Gastrocnemius medialis (tissue), 4 donors: Measurements from ENCODE around the gene COX4I2. TPM values are rescaled to one million over a fixed set of nuclear protein-coding genes. Genes with fewer than 3 reads are reported as not detected.
"Not testable (repeated sequence)": the region's sequence is repeated elsewhere in the genome, so short reads cannot be mapped to it uniquely, and the experiment has no call there.

ENCODE experiments used
- ATAC-seq, 2 donors: fragments of 150-250 bp; one replicate each; pipeline ENCODE4 v1.9.1; 2016
- DNase-seq, 2 donors: peaks; one replicate each; pipeline ENCODE4 v3.0.0-alpha.2; 2019
- H3K27ac ChIP-seq, 4 donors: fragments of 200-600 bp; sonication (generic); 1 replicate in 1 of 4; 2 replicates in 3 of 4; pipeline ENCODE4 v1.5.1; 2016 to 2018; ENCODE audit warnings: mild to moderate bottlenecking in 2 of 4, moderate library complexity in 1 of 4
- H3K27me3 ChIP-seq, 3 donors: fragments of 200-600 bp; sonication (generic) in 2 of 3; 1 replicate in 1 of 3; 2 replicates in 2 of 3; pipeline versions ENCODE4 v1.5.1 to v1.6.0; 2016 to 2019; ENCODE audit warnings: mild to moderate bottlenecking in 1 of 3, moderate library complexity in 1 of 3
- H3K36me3 ChIP-seq, 2 donors: fragments of 200-600 bp; sonication (generic) in 1 of 2; one replicate each; pipeline ENCODE4 v1.5.1; 2017 to 2018
- H3K4me1 ChIP-seq, 2 donors: fragments of 200-600 bp; sonication (generic) in 1 of 2; one replicate each; pipeline ENCODE4 v1.5.1; 2016 to 2017; ENCODE audit warnings: mild to moderate bottlenecking in 2 of 2
- H3K4me3 ChIP-seq, 4 donors: fragments of 200-600 bp; sonication (generic) in 3 of 4; 1 replicate in 1 of 4; 2 replicates in 3 of 4; pipeline ENCODE4 v1.5.1; 2016 to 2019; ENCODE audit warnings: mild to moderate bottlenecking in 2 of 4
- H3K9me3 ChIP-seq, 3 donors: fragments of 200-600 bp; sonication (generic) in 2 of 3; 1 replicate in 1 of 3; 2 replicates in 2 of 3; pipeline ENCODE4 v1.5.1; 2016 to 2019
- POLR2A ChIP-seq, 2 donors: fragments of 450-650 bp; IDR thresholded peaks; one replicate each; pipeline ENCODE4 v1.6.1; 2017; ENCODE audit warnings: antibody characterized with exemption in 2 of 2, mild to moderate bottlenecking in 2 of 2, moderate library complexity in 2 of 2
- in situ Hi-C, 4 donors: fragments of 200-750 bp; cut with MboI; loops; one replicate each; pipeline versions ENCODE4 v1.15.0 to v1.8.0; 2017; ENCODE audit warnings: low sequenced_read_pairs in 4 of 4
- intact Hi-C: fragments of 100-400 bp; cut with DNase I; formaldehyde crosslinking; loops from one replicate; pipeline ENCODE4 v1.15.1; 2023; ENCODE audit warnings: low total_unique reads
- total RNA-seq, 4 donors: library from RNA; depleted of rRNA; stranded (reverse); fragments of >200 nt; gene quantifications; one replicate each; pipeline versions ENCODE4 v1.1.0 to v1.2.3, GENCODE V29; 2016
- TF ChIP-seq, protein P1 (sequence below), 5 experiments: fragments of 450-650 bp in 3 of 5; fragments of 200-600 bp in 2 of 5; sonication (generic) in 2 of 5; IDR thresholded peaks in 4 of 5; conservative IDR thresholded peaks in 1 of 5; 1 replicate in 4 of 5; 2 replicates in 1 of 5; pipeline ENCODE4 v1.5.1; 2016 to 2019; ENCODE audit warnings: antibody characterized with exemption in 5 of 5, mild to moderate bottlenecking in 3 of 5, moderate library complexity in 3 of 5

Gene COX4I2
- total RNA-seq, 4 donors from 2014 or later, result 3.9 to 10.4 (median 4.3) TPM

DNA sequence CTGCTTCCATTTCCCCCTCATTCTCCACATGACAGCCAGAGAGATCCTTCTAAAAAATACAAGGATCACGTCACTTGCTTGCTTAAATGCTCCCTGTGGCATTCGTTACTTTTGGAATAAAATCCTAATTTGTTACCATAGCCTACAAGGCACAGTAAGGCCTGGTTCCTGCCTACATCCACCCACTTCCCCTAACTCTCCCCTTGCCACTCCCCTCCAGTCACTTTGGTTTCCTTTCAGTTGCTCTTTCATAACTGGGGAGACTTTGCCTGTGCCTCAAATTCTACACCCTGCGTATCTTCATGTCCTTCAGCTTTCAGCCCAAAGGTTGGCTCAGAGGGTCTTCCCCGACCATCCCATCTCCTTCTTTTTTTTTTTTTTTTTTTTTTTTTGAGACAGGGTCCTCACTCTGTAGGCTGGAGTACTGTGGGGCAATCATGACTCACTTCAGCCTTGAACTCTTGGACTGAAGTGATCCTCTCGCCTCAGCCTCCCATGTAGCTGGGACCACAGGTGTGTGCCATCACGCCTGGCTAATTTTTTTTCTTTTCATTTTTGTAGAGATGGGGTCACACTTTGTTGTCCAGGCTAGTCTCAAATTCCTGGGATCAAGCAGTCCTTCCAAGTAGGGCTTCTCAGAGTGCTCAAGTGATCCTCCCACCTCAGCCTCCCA is 20.1 kb upstream of the COX4I2 start:
- Histone ChIP-seq H3K27ac (no peak overlapping the region), H3K9me3 (no peaks in the 10 kb centered on the region), H3K4me3 (no peak overlapping the region), H3K27me3 (no peaks in the 10 kb centered on the region), H3K36me3 (no peaks in the 10 kb centered on the region), H3K4me1 (peaks cover 1 to 2% of the 10 kb centered on the region in 2 donors)
- no peak for ATAC-seq
- no peak for DNase-seq
- TF ChIP-seq, protein P1, sequence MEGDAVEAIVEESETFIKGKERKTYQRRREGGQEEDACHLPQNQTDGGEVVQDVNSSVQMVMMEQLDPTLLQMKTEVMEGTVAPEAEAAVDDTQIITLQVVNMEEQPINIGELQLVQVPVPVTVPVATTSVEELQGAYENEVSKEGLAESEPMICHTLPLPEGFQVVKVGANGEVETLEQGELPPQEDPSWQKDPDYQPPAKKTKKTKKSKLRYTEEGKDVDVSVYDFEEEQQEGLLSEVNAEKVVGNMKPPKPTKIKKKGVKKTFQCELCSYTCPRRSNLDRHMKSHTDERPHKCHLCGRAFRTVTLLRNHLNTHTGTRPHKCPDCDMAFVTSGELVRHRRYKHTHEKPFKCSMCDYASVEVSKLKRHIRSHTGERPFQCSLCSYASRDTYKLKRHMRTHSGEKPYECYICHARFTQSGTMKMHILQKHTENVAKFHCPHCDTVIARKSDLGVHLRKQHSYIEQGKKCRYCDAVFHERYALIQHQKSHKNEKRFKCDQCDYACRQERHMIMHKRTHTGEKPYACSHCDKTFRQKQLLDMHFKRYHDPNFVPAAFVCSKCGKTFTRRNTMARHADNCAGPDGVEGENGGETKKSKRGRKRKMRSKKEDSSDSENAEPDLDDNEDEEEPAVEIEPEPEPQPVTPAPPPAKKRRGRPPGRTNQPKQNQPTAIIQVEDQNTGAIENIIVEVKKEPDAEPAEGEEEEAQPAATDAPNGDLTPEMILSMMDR (IDR thresholded peaks at IDR 0.05 in 4 of 5, conservative IDR thresholded peaks at IDR 0.05 in 1 of 5), result no peak
- TF ChIP-seq POLR2A (IDR thresholded peaks at IDR 0.05), result no peak
- intact Hi-C loops, result no loop called here
- in situ Hi-C loops, result no loop called here

DNA sequence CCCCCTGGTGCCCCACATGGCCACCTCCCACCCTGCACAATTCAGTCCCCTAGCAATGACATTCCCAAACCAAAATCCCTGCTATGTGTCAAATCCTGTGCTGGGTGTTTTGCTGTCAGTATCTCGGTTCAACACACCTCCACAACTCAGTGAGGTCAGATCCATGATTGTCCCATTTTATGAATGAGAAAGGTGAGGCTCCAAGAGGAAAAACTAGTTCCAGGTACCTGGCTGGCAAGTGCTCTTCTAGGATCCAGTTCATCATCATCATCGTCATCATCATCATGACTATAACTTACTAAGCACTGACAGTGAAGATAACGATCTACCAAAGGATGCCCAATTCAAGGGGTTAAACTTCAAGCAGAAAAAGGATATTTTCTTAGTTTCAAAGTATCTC is 17.5 kb upstream of the COX4I2 start:
- intact Hi-C loops (no loop called here), in situ Hi-C loops (no loop called here)
- DNase-seq, result no peak
- Histone ChIP-seq H3K9me3 (no peaks in the 10 kb centered on the region), H3K4me3 (no peak overlapping the region), H3K27me3 (no peaks in the 10 kb centered on the region), H3K27ac (no peak overlapping the region), H3K36me3 (no peaks in the 10 kb centered on the region), H3K4me1 (no peaks in the 10 kb centered on the region)
- TF ChIP-seq, protein P1 (IDR thresholded peaks at IDR 0.05 in 4 of 5, conservative IDR thresholded peaks at IDR 0.05 in 1 of 5), result no peak
- no peak for TF ChIP-seq POLR2A (IDR thresholded peaks at IDR 0.05)
- no peak for ATAC-seq

DNA sequence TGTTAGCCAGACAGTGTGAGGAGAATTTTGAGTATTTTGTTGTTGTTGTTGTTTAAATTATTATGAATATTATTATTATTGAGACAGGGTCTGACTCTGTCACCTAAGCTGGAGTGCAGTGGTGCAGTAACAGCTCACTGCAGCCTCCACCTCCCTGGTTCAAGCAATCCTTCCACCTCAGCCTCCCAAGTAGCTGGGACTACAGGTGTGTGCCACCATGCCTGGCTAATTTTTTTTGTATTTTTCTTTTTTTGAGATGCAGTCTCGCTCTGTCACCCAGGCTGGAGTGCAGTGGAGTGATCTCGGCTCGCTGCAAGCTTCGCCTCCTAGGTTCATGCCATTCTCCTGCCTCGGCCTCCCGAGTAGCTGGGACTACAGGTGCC is 14.6 kb upstream of the COX4I2 start:
- in situ Hi-C loops, H3K27ac ChIP-seq, H3K36me3 ChIP-seq, H3K27me3 ChIP-seq, H3K4me3 ChIP-seq, H3K4me1 ChIP-seq, H3K9me3 ChIP-seq, intact Hi-C loops, DNase-seq, ATAC-seq: not testable (repeated sequence)

DNA sequence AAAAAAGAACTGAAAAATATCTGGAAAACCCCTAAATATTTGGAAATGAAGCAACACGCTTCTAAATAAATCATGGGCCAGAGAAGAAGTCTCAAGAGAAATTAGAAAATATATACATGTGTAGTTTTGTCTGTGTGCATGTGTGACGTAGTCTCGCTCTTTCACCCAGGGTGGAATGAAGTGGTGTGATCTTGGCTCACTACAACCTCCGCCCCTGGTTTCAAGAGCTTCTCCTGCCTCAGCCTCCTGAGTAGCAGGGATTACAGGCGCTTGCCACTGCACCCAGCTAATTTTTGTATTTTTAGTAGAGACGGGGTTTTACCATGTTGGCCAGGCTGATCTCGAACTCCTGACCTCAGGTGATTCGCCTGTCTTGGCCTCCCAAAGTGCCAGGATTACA is 11.2 kb upstream of the COX4I2 start:
- intact Hi-C loops, H3K36me3 ChIP-seq, DNase-seq, H3K9me3 ChIP-seq, H3K4me1 ChIP-seq, ATAC-seq, in situ Hi-C loops, H3K4me3 ChIP-seq, H3K27me3 ChIP-seq, H3K27ac ChIP-seq: not testable (repeated sequence)

DNA sequence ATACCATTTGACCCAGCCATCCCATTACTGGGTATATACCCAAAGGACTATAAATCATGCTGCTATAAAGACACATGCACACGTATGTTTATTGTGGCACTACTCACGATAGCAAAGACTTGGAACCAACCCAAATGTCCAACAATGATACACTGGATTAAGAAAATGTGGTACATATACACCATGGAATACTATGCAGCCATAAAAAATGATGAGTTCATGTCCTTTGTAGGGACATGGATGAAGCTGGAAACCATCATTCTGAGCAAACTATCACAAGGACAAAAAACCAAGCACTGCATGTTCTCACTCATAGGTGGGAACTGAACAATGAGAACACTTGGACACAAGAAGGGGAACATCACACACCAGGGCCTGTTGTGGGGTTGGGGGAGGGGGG is 9.7 kb upstream of the COX4I2 start:
- H3K9me3 ChIP-seq, H3K36me3 ChIP-seq, intact Hi-C loops, H3K27me3 ChIP-seq, H3K27ac ChIP-seq, DNase-seq, ATAC-seq, H3K4me3 ChIP-seq, in situ Hi-C loops, H3K4me1 ChIP-seq: not testable (repeated sequence)

DNA sequence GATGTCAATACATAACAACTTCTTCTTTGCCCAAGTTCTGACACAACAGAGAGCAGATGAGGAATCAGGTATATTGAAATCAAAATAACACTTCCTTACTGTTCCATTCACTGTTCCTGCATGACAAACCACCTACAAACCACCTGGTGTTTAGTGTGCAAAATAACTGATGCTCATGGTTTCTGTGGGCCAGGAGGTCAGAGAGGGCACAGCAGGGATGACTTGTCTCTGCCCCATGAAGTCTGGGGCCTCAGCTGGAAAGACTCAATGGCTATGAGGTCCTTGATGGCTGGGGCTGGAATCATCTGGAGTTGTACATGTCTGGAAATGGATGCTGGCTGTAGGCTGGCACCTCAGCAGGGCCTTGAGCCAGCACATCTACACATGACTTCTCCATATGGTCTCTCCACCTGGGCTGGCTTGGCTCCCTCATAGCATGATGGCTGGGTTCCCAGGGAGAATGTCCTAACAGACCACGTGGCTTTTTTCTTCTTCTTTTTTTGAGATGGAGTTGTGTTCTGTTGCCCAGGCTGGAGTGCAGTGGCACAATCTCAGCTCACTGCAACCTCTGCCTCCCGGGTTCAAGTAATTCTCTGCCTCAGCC is 7.4 kb upstream of the COX4I2 start:
- H3K4me3 ChIP-seq, result no peak overlapping the region
- no peaks in the 10 kb centered on the region for H3K9me3 ChIP-seq
- TF ChIP-seq POLR2A (IDR thresholded peaks at IDR 0.05), result no peak
- TF ChIP-seq, protein P1 (IDR thresholded peaks at IDR 0.05 in 4 of 5, conservative IDR thresholded peaks at IDR 0.05 in 1 of 5), result no peak
- H3K4me1 ChIP-seq, result no peaks in the 10 kb centered on the region
- H3K27me3 ChIP-seq, result no peaks in the 10 kb centered on the region
- no peak for ATAC-seq
- in situ Hi-C loops, result no loop called here
- H3K36me3 ChIP-seq, result no peaks in the 10 kb centered on the region
- no peak overlapping the region for H3K27ac ChIP-seq
- intact Hi-C loops, result no loop called here
- no peak for DNase-seq
